Chondrocyte (in vitro differentiated cells): ENCODE results near the gene TADA2B. TPM values are rescaled to one million over a fixed set of nuclear protein-coding genes. Genes with fewer than 3 reads are reported as not detected.

Experiments
- DNase-seq: peaks from one replicate; pipeline ENCODE4 v3.0.0; 2021; ENCODE audit warnings: mixed read lengths, low spot score
- H3K27ac Mint-ChIP-seq: one replicate; pipeline ENCODE4 v1.8.0; 2021; ENCODE audit warnings: mild to moderate bottlenecking, moderate library complexity, mixed read lengths; ENCODE audit not compliant: unreplicated experiment
- H3K27me3 Mint-ChIP-seq: 2 replicates; pipeline ENCODE4 v1.8.0; 2021; ENCODE audit warnings: low read depth, mixed read lengths
- H3K36me3 Mint-ChIP-seq: 2 replicates; pipeline ENCODE4 v1.8.0; 2021; ENCODE audit warnings: low read depth, mixed read lengths
- H3K4me1 Mint-ChIP-seq: 2 replicates; pipeline ENCODE4 v1.8.0; 2021; ENCODE audit warnings: low read depth, mild to moderate bottlenecking, mixed read lengths
- H3K4me3 Mint-ChIP-seq: one replicate; pipeline ENCODE4 v1.8.0; 2021; ENCODE audit warnings: mild to moderate bottlenecking, moderate library complexity, mixed read lengths; ENCODE audit not compliant: unreplicated experiment
- H3K9me3 Mint-ChIP-seq: 2 replicates; pipeline ENCODE4 v1.8.0; 2021; ENCODE audit warnings: low read depth, mixed read lengths
- total RNA-seq: library from RNA; stranded (reverse); gene quantifications from 3 replicates; pipeline ENCODE4 v1.2.1, GENCODE V29; 2021
- TF ChIP-seq, protein P1 (sequence below): fragments of 200-600 bp; sonication (generic); IDR thresholded peaks from 2 replicates; pipeline ENCODE4 v1.5.0; 2021; ENCODE audit warnings: antibody characterized with exemption, mild to moderate bottlenecking, moderate library complexity

TADA2B gene
- total RNA-seq, 1 donor from 2014 or later: 18.5 TPM

DNA sequence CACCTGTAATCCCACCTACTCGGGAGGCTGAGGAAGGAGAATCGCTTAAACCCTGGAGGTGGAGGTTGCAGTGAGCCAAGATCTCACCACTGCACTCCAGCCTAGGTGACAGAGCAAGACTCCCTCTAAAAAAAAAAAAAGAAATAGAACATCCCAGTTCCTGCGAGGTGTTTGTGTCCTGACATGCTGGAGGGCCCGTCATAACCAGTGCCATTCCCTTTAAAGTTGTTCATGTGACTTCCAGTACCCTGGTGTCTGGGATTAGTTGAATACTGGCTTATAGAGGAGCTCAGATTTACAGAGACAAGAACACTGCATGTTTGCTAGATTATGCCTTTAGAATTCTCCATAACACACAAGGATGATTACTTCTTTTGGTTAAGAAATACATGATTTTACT, 37.6 kb upstream of the TADA2B start:
- TF ChIP-seq, protein P1, sequence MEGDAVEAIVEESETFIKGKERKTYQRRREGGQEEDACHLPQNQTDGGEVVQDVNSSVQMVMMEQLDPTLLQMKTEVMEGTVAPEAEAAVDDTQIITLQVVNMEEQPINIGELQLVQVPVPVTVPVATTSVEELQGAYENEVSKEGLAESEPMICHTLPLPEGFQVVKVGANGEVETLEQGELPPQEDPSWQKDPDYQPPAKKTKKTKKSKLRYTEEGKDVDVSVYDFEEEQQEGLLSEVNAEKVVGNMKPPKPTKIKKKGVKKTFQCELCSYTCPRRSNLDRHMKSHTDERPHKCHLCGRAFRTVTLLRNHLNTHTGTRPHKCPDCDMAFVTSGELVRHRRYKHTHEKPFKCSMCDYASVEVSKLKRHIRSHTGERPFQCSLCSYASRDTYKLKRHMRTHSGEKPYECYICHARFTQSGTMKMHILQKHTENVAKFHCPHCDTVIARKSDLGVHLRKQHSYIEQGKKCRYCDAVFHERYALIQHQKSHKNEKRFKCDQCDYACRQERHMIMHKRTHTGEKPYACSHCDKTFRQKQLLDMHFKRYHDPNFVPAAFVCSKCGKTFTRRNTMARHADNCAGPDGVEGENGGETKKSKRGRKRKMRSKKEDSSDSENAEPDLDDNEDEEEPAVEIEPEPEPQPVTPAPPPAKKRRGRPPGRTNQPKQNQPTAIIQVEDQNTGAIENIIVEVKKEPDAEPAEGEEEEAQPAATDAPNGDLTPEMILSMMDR: no peak
- no peak for DNase-seq
- Mint-ChIP-seq H3K9me3 (no peaks in the 10 kb centered on the region), H3K4me1 (peaks cover 3% of the 10 kb centered on the region), H3K4me3 (no peak overlapping the region), H3K36me3 (peaks cover 30% of the 10 kb centered on the region), H3K27ac (no peak overlapping the region), H3K27me3 (no peaks in the 10 kb centered on the region)

GRCh38 chr4:7006411-7006810, 36.8 kb upstream of the TADA2B start:
- H3K27ac Mint-ChIP-seq: no peak overlapping the region
- H3K9me3 Mint-ChIP-seq: no peaks in the 10 kb centered on the region
- H3K36me3 Mint-ChIP-seq: peaks cover 25% of the 10 kb centered on the region
- H3K4me3 Mint-ChIP-seq: no peak overlapping the region
- peaks cover 3% of the 10 kb centered on the region for H3K4me1 Mint-ChIP-seq
- H3K27me3 Mint-ChIP-seq: no peaks in the 10 kb centered on the region
- TF ChIP-seq, protein P1: no peak
- DNase-seq: no peak

DNA sequence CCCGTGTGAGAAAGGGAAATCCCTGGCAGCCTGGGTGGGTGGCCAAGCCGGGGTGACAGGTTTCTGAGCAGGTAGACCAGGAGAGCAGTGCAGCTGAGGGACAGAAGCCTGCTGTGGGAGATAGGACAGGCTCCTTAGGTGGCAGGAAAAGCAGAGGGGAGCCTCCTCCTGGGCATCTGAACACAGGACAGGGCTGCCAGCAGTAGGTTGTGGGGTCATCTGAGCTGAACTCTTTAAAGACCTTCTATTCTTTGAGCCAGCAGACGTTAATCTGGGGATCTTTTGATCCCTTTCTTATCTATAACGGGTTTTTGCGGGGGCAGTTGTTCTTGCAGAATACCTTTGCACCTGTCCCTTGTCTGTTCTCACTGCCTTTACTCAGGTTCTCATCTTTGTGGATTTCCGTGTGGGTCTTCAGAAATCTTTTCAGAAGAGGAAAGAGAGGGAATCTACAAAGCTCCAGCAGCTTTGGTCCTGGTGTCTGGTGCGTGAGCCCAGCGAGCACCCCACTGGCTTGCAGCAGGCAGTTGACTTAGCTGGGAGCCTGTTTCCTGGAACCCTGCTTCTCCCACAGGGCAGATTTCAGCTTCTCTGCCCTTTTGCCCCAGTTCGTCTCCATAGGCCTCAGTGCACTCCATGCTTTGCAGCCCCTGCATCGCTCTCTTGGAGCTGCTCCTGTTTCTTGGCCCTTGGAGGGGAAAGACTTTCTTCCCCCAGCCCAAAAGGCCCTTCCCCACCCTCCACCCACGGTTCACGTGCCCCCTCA, 35.8 kb upstream of the TADA2B start:
- peaks cover 18% of the 10 kb centered on the region for H3K36me3 Mint-ChIP-seq
- no peak overlapping the region for H3K4me3 Mint-ChIP-seq
- H3K9me3 Mint-ChIP-seq: no peaks in the 10 kb centered on the region
- TF ChIP-seq, protein P1: no peak
- no peak overlapping the region for H3K27ac Mint-ChIP-seq
- H3K4me1 Mint-ChIP-seq: peaks cover 3% of the 10 kb centered on the region
- DNase-seq: no peak
- no peaks in the 10 kb centered on the region for H3K27me3 Mint-ChIP-seq

DNA sequence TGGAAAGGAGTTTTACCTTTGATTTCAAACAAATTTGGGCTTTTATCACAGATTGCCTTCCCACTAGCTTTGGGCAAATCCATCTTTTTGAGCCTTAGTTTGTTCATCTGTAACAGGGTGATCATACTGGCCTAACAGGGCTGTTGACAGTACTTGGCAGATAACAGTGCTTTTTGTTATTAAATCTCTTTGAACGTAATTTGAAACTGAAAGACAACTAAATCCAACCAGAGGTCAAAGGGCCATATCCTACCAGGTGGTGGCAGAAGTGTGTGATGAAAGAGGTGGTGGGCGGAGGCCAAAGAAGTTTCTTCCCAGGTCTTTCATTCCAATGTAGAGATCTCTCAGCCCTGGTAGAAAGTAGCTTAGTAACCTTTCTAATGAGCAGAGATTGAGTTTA, 35.2 kb upstream of the TADA2B start:
- Mint-ChIP-seq H3K27ac (no peak overlapping the region), H3K4me3 (no peak overlapping the region), H3K36me3 (peaks cover 18% of the 10 kb centered on the region), H3K27me3 (no peaks in the 10 kb centered on the region), H3K4me1 (peaks cover 3% of the 10 kb centered on the region), H3K9me3 (no peaks in the 10 kb centered on the region)
- DNase-seq: no peak
- TF ChIP-seq, protein P1: no peak

GRCh38 chr4:7009564-7009963, 33.6 kb upstream of the TADA2B start:
- Mint-ChIP-seq H3K4me3 (no peak overlapping the region), H3K4me1 (peaks cover 3% of the 10 kb centered on the region), H3K27ac (no peak overlapping the region), H3K36me3 (peaks cover 26% of the 10 kb centered on the region), H3K27me3 (no peaks in the 10 kb centered on the region), H3K9me3 (no peaks in the 10 kb centered on the region)
- DNase-seq: no peak
- TF ChIP-seq, protein P1: no peak
